ENCODE measurements around the gene CHST8. TPM values are rescaled to one million over a fixed set of nuclear protein-coding genes. Genes with fewer than 3 reads are reported as not detected.

The CHST8 gene
- total RNA-seq, 1 experiment from 2014 or later, result not detected

GRCh38 chr19:33630880-33631608 is 9.3 kb downstream of the CHST8 start:
- CTCF ChIA-PET, result no interaction called here
- no TSS peak for BruUV-seq (replicated peaks)
- no peaks in the 10 kb centered on the region for H3K27me3 Mint-ChIP-seq (ENCODE audit: insufficient read depth, unreplicated experiment)
- no peak for DNase-seq (ENCODE audit: unreplicated experiment)
- H3K9me3 Mint-ChIP-seq (ENCODE audit: unreplicated experiment), result peaks cover 20% of the 10 kb centered on the region
- no peak overlapping the region for H3K4me3 Mint-ChIP-seq (ENCODE audit: unreplicated experiment)
- no peaks in the 10 kb centered on the region for H3K36me3 Mint-ChIP-seq (ENCODE audit: insufficient read depth, unreplicated experiment)
- TF ChIP-seq CTCF (IDR thresholded peaks at IDR 0.05; ENCODE audit: unreplicated experiment), result no peak
- H3K27ac Mint-ChIP-seq (ENCODE audit: low read depth, unreplicated experiment), result no peak overlapping the region
- no peaks in the 10 kb centered on the region for H3K4me1 Mint-ChIP-seq (ENCODE audit: insufficient read depth, unreplicated experiment)
- intact Hi-C loops (cut with micrococcal nuclease), result no loop called here
- POLR2A ChIA-PET, result no interaction called here

DNA sequence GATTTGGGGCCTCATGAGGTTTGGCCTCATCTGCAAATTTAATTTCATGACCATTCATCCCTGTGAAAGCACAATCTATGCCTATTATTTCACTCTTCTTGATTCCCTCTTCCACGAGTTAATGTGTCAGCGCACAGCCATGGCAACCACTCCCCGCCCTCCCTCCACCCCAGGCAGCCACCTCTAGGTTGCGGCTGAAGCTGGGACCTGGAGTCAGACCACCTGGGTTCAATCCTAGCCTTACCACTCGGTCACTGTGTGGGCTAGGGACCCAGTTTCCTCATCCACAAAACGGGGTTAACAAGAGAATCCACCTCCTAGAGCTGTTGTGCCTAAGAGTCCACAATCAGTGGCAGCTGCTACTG is 9.8 kb downstream of the CHST8 start:
- peaks cover 20% of the 10 kb centered on the region for H3K9me3 Mint-ChIP-seq (ENCODE audit: unreplicated experiment)
- no TSS peak for BruUV-seq (replicated peaks)
- intact Hi-C loops (cut with micrococcal nuclease), result no loop called here
- no peak overlapping the region for H3K27ac Mint-ChIP-seq (ENCODE audit: low read depth, unreplicated experiment)
- H3K4me3 Mint-ChIP-seq (ENCODE audit: unreplicated experiment), result no peak overlapping the region
- ChIA-PET POLR2A (no interaction called here), CTCF (no interaction called here)
- H3K4me1 Mint-ChIP-seq (ENCODE audit: insufficient read depth, unreplicated experiment), result no peaks in the 10 kb centered on the region
- H3K27me3 Mint-ChIP-seq (ENCODE audit: insufficient read depth, unreplicated experiment), result no peaks in the 10 kb centered on the region
- TF ChIP-seq CTCF (IDR thresholded peaks at IDR 0.05; ENCODE audit: unreplicated experiment), result no peak
- H3K36me3 Mint-ChIP-seq (ENCODE audit: insufficient read depth, unreplicated experiment), result no peaks in the 10 kb centered on the region
- no peak for DNase-seq (ENCODE audit: unreplicated experiment)

GRCh38 chr19:33634361-33635091 is 12.8 kb downstream of the CHST8 start:
- Mint-ChIP-seq H3K27ac (ENCODE audit: low read depth, unreplicated experiment) (no peak overlapping the region), H3K4me1 (ENCODE audit: insufficient read depth, unreplicated experiment) (no peaks in the 10 kb centered on the region), H3K36me3 (ENCODE audit: insufficient read depth, unreplicated experiment) (no peaks in the 10 kb centered on the region), H3K4me3 (ENCODE audit: unreplicated experiment) (no peak overlapping the region), H3K27me3 (ENCODE audit: insufficient read depth, unreplicated experiment) (no peaks in the 10 kb centered on the region), H3K9me3 (ENCODE audit: unreplicated experiment) (peaks cover 28% of the 10 kb centered on the region)
- POLR2A ChIA-PET, result no interaction called here
- intact Hi-C loops (cut with micrococcal nuclease), result no loop called here
- no peak for DNase-seq (ENCODE audit: unreplicated experiment)
- CTCF ChIA-PET, result interaction anchor here (0.7 kb wide), 1 partner anchor 30 kb away, joined by 4 read pairs; no protein-coding TSS in a partner anchor
- TF ChIP-seq CTCF (IDR thresholded peaks at IDR 0.05; ENCODE audit: unreplicated experiment), result no peak
- BruUV-seq (replicated peaks), result no TSS peak

DNA sequence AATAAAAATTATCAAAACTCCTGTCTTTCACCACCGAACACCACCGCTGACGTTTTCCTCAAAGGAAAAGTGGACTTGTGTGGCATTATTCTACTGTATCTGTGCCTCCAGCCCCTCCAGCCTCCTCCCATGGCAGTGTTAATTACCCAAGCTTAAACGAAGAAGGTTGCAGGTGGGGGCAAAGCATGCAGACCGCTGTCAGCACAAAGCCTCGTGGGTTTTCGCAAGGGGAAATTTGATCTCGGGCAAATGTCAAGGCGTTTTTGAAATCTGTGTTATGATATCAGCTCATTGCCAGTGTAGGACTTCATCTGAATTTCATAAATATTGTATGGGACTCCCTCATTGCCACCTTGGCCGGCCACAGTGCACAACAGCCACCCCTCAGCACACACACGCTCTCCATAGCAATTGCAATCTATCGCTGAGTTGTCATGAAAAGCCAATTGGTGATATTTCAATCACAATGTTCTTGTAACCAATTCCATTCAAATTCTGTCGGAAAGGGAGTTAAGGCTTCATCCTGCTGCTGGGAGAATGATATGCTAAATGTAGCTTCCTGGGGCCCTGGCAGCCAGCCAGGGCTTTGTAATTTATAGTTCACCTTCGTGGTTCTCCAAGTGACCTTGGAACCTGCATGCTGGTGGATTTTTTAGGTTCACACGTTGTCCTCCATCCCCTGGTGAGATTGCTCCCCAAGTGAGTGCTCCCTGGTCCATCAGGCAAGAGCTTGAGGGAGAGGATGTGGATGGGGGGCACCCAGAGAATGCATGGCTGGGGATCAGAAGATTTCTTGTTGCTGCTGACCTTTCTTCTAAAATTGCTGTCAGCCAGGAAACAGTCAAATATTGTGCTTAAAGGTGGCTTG is 16.6 kb downstream of the CHST8 start:
- no peak for TF ChIP-seq CTCF (IDR thresholded peaks at IDR 0.05; ENCODE audit: unreplicated experiment)
- CTCF ChIA-PET, result interaction anchor here (0.7 kb wide), 1 partner anchor 18 kb away, joined by 6 read pairs; no protein-coding TSS in a partner anchor
- Mint-ChIP-seq H3K4me1 (ENCODE audit: insufficient read depth, unreplicated experiment) (no peaks in the 10 kb centered on the region), H3K27ac (ENCODE audit: low read depth, unreplicated experiment) (no peak overlapping the region), H3K36me3 (ENCODE audit: insufficient read depth, unreplicated experiment) (no peaks in the 10 kb centered on the region), H3K9me3 (ENCODE audit: unreplicated experiment) (peaks cover 25% of the 10 kb centered on the region), H3K4me3 (ENCODE audit: unreplicated experiment) (no peak overlapping the region), H3K27me3 (ENCODE audit: insufficient read depth, unreplicated experiment) (no peaks in the 10 kb centered on the region)
- intact Hi-C loops (cut with micrococcal nuclease), result no loop called here
- POLR2A ChIA-PET, result no interaction called here
- BruUV-seq (replicated peaks), result no TSS peak
- DNase-seq (ENCODE audit: unreplicated experiment), result no peak
